ENCODE measurements around the gene PCDHGA10.
"Not testable (repeated sequence)": the region's sequence is repeated elsewhere in the genome, so short reads cannot be mapped to it uniquely, and the experiment has no call there.

Gene PCDHGA10

DNA sequence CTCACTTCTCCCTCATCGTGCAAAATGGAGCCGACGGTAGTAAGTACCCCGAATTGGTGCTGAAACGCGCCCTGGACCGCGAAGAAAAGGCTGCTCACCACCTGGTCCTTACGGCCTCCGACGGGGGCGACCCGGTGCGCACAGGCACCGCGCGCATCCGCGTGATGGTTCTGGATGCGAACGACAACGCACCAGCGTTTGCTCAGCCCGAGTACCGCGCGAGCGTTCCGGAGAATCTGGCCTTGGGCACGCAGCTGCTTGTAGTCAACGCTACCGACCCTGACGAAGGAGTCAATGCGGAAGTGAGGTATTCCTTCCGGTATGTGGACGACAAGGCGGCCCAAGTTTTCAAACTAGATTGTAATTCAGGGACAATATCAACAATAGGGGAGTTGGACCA lies 18.5 kb downstream of the PCDHGA10 start:
- 97 to 99% methylated on average over 35 to 37 of the region's 37 CpGs for WGBS, 2 experiments (ENCODE audit: insufficient coverage in 2 of 2)
- Histone ChIP-seq H3K4me1 (ENCODE audit: control insufficient read depth, insufficient read depth, low read length, poor library complexity, severe bottlenecking) (no peaks in the 10 kb centered on the region), H3K27ac (ENCODE audit: low read depth, low read length, severe bottlenecking) (no peak overlapping the region), H3K9me3 (ENCODE audit: control insufficient read depth, low read length) (peaks cover 52% of the 10 kb centered on the region), H3K4me3 (ENCODE audit: extremely low read depth, insufficient read depth, low read length, poor library complexity, severe bottlenecking) (no peak overlapping the region), H3K36me3 (ENCODE audit: control insufficient read depth, insufficient read depth, low read length) (peaks cover 57% of the 10 kb centered on the region)

DNA sequence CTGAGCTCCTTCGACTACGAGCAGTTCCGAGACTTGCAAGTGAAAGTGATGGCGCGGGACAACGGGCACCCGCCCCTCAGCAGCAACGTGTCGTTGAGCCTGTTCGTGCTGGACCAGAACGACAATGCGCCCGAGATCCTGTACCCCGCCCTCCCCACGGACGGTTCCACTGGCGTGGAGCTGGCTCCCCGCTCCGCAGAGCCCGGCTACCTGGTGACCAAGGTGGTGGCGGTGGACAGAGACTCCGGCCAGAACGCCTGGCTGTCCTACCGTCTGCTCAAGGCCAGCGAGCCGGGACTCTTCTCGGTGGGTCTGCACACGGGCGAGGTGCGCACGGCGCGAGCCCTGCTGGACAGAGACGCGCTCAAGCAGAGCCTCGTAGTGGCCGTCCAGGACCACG lies 19.5 kb downstream of the PCDHGA10 start:
- Histone ChIP-seq H3K36me3 (ENCODE audit: control insufficient read depth, insufficient read depth, low read length) (peaks cover 47% of the 10 kb centered on the region), H3K9me3 (ENCODE audit: control insufficient read depth, low read length) (peaks cover 42% of the 10 kb centered on the region)
- not testable (repeated sequence) for H3K4me3 ChIP-seq (ENCODE audit: extremely low read depth, insufficient read depth, low read length, poor library complexity, severe bottlenecking); H3K27ac ChIP-seq (ENCODE audit: low read depth, low read length, severe bottlenecking); H3K4me1 ChIP-seq (ENCODE audit: control insufficient read depth, insufficient read depth, low read length, poor library complexity, severe bottlenecking)
- WGBS, 2 experiments (ENCODE audit: insufficient coverage in 2 of 2) = 98 to 99% methylated on average over 21 to 27 of the region's 38 CpGs

DNA sequence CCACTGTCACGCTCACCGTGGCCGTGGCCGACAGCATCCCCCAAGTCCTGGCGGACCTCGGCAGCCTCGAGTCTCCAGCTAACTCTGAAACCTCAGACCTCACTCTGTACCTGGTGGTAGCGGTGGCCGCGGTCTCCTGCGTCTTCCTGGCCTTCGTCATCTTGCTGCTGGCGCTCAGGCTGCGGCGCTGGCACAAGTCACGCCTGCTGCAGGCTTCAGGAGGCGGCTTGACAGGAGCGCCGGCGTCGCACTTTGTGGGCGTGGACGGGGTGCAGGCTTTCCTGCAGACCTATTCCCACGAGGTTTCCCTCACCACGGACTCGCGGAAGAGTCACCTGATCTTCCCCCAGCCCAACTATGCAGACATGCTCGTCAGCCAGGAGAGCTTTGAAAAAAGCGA lies 19.9 kb downstream of the PCDHGA10 start:
- 92 to 98% methylated on average over 24 to 25 of the region's 29 CpGs for WGBS, 2 experiments (ENCODE audit: insufficient coverage in 2 of 2)
- not testable (repeated sequence) for H3K4me3 ChIP-seq (ENCODE audit: extremely low read depth, insufficient read depth, low read length, poor library complexity, severe bottlenecking)

DNA sequence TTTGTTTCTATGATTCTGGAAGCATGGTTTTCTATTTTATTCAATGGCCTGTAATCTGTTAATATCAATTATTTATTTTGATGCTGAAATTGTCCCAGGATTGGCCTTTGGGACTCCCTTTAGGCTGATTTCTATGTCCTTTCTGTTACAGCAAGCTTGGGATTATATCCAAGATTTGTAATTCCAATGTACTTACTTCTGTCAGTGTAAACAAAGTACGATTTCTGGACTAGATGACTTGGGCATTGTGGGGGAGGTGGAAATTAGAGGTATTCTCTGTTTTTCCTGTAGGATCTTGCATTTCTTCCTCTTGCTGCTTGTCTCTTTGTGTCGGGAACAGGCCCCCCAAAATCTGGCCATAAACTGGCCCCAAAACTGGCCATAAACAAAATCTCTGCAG lies 21.2 kb downstream of the PCDHGA10 start:
- Histone ChIP-seq H3K36me3 (ENCODE audit: control insufficient read depth, insufficient read depth, low read length) (peaks cover 35% of the 10 kb centered on the region), H3K4me3 (ENCODE audit: extremely low read depth, insufficient read depth, low read length, poor library complexity, severe bottlenecking) (no peak overlapping the region), H3K9me3 (ENCODE audit: control insufficient read depth, low read length) (peaks cover 28% of the 10 kb centered on the region), H3K4me1 (ENCODE audit: control insufficient read depth, insufficient read depth, low read length, poor library complexity, severe bottlenecking) (no peaks in the 10 kb centered on the region), H3K27ac (ENCODE audit: low read depth, low read length, severe bottlenecking) (no peak overlapping the region)
- 86% methylated on average over 1 of the region's 2 CpGs; no CpG with 5 or more reads in 1 of the 2 experiments for WGBS, 2 experiments (ENCODE audit: insufficient coverage in 2 of 2)

More for the DNA sequence above, 19.9 kb downstream of the PCDHGA10 start:
- H3K27ac ChIP-seq (ENCODE audit: low read depth, low read length, severe bottlenecking); H3K4me1 ChIP-seq (ENCODE audit: control insufficient read depth, insufficient read depth, low read length, poor library complexity, severe bottlenecking): not testable (repeated sequence)
- peaks cover 38% of the 10 kb centered on the region for H3K9me3 ChIP-seq (ENCODE audit: control insufficient read depth, low read length)
- H3K36me3 ChIP-seq (ENCODE audit: control insufficient read depth, insufficient read depth, low read length) = peaks cover 43% of the 10 kb centered on the region

DNA sequence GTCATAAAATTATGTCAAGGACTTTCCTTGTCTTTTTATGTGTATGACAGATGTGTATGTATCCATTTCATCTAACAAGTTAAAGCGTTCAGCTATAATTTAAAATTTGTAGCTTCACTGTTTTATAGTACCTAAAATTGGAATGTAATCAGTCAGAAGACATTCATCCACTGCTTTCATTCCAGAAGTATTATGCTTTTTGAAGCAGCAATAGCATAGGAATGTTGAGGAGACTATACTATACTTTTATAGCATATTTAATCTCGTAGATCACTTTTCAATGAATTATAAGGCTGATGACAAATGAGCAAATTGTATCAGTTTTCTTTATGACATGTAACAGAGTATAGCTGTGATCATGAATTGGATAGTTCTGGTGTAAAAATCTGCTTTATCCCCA lies 24.4 kb downstream of the PCDHGA10 start:
- Histone ChIP-seq H3K4me1 (ENCODE audit: control insufficient read depth, insufficient read depth, low read length, poor library complexity, severe bottlenecking) (no peaks in the 10 kb centered on the region), H3K4me3 (ENCODE audit: extremely low read depth, insufficient read depth, low read length, poor library complexity, severe bottlenecking) (no peak overlapping the region), H3K27ac (ENCODE audit: low read depth, low read length, severe bottlenecking) (no peak overlapping the region), H3K9me3 (ENCODE audit: control insufficient read depth, low read length) (peaks cover 7% of the 10 kb centered on the region), H3K36me3 (ENCODE audit: control insufficient read depth, insufficient read depth, low read length) (peaks cover 34% of the 10 kb centered on the region)
- WGBS, 2 experiments (ENCODE audit: insufficient coverage in 2 of 2) = 100% methylated on average over 1 of the region's 2 CpGs; no CpG with 5 or more reads in 1 of the 2 experiments

DNA sequence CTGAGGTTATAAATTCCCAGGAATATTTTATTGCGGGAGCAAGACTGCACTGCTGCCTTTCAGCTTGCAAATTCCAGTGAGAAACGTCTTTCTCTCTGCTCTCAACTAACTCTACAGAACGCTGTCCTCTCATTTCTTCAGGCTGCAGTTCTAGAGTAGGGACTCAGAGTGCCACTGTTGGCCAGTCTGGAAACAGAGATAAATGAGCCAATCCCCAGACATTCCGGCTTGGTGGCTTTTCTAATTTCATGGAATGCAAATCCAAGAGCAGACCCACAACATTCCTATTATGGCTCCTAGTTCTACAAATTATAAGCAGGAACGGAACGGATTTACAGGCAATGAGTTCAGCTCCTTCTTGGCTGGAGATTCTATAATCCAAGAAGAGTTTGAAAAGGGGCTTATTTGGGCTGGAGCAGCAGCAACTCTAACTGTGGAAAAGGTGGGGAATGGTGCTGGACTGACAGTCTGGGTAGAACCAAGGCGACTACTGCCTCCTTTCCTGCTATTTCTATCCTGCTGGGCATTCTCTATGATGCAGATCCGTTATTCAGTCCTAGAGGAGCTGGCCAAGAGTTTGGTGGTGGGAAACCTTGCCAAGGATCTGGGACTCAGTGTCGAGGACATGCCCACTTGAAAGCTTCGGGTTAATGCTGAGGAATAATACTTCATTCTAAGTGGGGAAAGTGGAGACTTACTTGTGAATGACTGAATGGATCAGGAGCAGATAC lies 26.8 kb downstream of the PCDHGA10 start:
- 93% methylated on average over 7 to 9 of the region's 10 CpGs for WGBS, 2 experiments (ENCODE audit: insufficient coverage in 2 of 2)
- no peak overlapping the region for H3K27ac ChIP-seq (ENCODE audit: low read depth, low read length, severe bottlenecking)
- no peaks in the 10 kb centered on the region for H3K4me1 ChIP-seq (ENCODE audit: control insufficient read depth, insufficient read depth, low read length, poor library complexity, severe bottlenecking)
- H3K4me3 ChIP-seq (ENCODE audit: extremely low read depth, insufficient read depth, low read length, poor library complexity, severe bottlenecking) = no peak overlapping the region
- peaks cover 21% of the 10 kb centered on the region for H3K36me3 ChIP-seq (ENCODE audit: control insufficient read depth, insufficient read depth, low read length)
- H3K9me3 ChIP-seq (ENCODE audit: control insufficient read depth, low read length) = no peaks in the 10 kb centered on the region

DNA sequence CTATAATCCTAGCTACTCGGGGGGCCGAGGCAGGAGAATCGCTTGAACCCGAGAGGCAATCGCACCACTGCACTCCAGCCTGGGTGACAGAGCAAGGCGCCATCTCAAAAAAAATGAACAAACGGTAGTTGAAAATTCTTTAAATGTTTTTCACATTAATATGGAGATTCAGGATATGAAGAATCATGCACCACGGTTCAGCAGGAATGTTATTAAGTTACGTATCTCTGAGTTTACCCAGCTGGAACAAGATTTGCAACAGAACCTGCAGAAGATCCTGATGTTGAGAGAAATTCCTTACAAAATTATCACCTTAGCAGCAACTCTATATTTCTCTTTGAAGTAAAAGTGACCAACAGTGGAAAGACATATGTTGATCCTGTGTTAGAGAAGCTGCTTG lies 27.6 kb downstream of the PCDHGA10 start:
- H3K9me3 ChIP-seq (ENCODE audit: control insufficient read depth, low read length) = no peaks in the 10 kb centered on the region
- H3K36me3 ChIP-seq (ENCODE audit: control insufficient read depth, insufficient read depth, low read length) = peaks cover 21% of the 10 kb centered on the region
- H3K4me3 ChIP-seq (ENCODE audit: extremely low read depth, insufficient read depth, low read length, poor library complexity, severe bottlenecking) = no peak overlapping the region
- 83 to 100% methylated on average over 5 to 9 of the region's 9 CpGs for WGBS, 2 experiments (ENCODE audit: insufficient coverage in 2 of 2)
- no peak overlapping the region for H3K27ac ChIP-seq (ENCODE audit: low read depth, low read length, severe bottlenecking)
- H3K4me1 ChIP-seq (ENCODE audit: control insufficient read depth, insufficient read depth, low read length, poor library complexity, severe bottlenecking) = no peaks in the 10 kb centered on the region

DNA sequence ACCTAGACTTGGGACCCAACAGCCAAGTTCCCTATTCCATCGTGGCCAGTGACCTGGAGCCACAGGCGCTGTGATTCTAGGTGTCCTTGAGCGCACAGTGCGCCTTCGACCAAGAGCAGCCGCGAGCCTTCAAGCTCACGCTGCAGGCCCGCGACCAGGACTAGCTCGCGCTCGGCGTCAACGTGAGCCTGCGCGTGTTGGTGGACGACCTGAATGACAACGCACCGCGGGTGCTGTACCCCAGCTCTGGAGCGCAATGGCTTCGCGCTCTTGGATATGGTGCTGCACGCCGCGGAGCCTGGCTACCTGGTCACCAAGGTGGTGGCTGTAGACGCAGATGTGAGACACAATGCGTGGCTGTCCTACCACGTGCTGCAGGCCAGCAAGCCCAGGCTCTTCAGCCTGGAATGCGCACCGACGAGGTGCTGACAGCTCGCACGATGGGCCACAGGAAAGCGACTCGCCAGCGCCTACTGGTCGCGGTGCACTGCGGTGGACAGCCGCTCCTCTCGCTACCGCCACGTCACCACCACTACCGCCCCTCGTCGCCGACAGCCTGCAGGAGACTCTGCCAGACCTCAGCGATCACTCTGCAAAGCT lies 28.9 kb downstream of the PCDHGA10 start:
- no peaks in the 10 kb centered on the region for H3K4me1 ChIP-seq (ENCODE audit: control insufficient read depth, insufficient read depth, low read length, poor library complexity, severe bottlenecking)
- H3K4me3 ChIP-seq (ENCODE audit: extremely low read depth, insufficient read depth, low read length, poor library complexity, severe bottlenecking) = no peak overlapping the region
- H3K9me3 ChIP-seq (ENCODE audit: control insufficient read depth, low read length) = peaks cover 2% of the 10 kb centered on the region
- 98% methylated on average over 48 to 49 of the region's 50 CpGs for WGBS, 2 experiments (ENCODE audit: insufficient coverage in 2 of 2)
- H3K27ac ChIP-seq (ENCODE audit: low read depth, low read length, severe bottlenecking) = no peak overlapping the region
- H3K36me3 ChIP-seq (ENCODE audit: control insufficient read depth, insufficient read depth, low read length) = peaks cover 21% of the 10 kb centered on the region

DNA sequence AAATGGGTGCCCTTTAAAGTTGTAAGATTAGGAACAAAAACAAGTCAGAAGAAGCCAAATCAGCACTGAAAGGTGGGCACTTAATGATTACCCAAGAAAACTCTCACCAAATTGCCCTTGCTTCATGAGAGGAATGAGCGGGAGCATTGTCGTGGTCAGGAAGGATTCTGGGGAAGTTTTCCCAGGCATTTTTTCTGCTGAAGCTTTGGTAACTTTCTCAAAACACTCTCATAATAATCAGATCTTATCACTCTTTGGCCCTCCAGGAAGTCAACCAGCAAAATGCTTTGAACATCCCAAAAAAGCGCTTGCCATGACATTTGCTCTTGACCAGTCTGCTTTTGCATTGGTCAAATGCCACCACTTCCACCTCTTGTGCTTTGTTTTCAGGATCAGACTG lies 52.6 kb downstream of the PCDHGA10 start:
- WGBS, 2 experiments (ENCODE audit: insufficient coverage in 2 of 2) = 90 to 92% methylated on average over 1 to 2 of the region's 3 CpGs
- peaks cover 14% of the 10 kb centered on the region for H3K36me3 ChIP-seq (ENCODE audit: control insufficient read depth, insufficient read depth, low read length)
- H3K4me1 ChIP-seq (ENCODE audit: control insufficient read depth, insufficient read depth, low read length, poor library complexity, severe bottlenecking) = no peaks in the 10 kb centered on the region
- no peak overlapping the region for H3K27ac ChIP-seq (ENCODE audit: low read depth, low read length, severe bottlenecking)
- no peaks in the 10 kb centered on the region for H3K9me3 ChIP-seq (ENCODE audit: control insufficient read depth, low read length)
- no peak overlapping the region for H3K4me3 ChIP-seq (ENCODE audit: extremely low read depth, insufficient read depth, low read length, poor library complexity, severe bottlenecking)
